ENCODE results near the gene CEBPE. TPM values are rescaled to one million over a fixed set of nuclear protein-coding genes. Genes with fewer than 3 reads are reported as not detected.
A peak's percentile ranks its signal among the peaks of the same experiment; 100 is the strongest.

The CEBPE gene
- total and polyA plus RNA-seq, 5 experiments from 2014 or later = 0.66 to 2.4 (median 1.6) TPM

GRCh38 chr14:23067847-23068788 lies 50.9 kb downstream of the CEBPE start:
- H3K9me3 Mint-ChIP-seq = no peaks in the 10 kb centered on the region
- H3K27me3 Mint-ChIP-seq = no peaks in the 10 kb centered on the region
- peak overlapping the region in 6 of 10 donors; percentile 63 to 93 (median 82) for H3K27ac Mint-ChIP-seq
- H3K36me3 Mint-ChIP-seq = peaks cover 0 to 70% (median 13%) of the 10 kb centered on the region in 3 donors
- ATAC-seq (no peak), DNase-seq (no peak)
- POLR2A ChIA-PET = interaction anchor here (0.6 to 1.9 kb wide), 6 partner anchors 10 to 1848 kb away, joined by 3 to 12 read pairs (median 4); partner anchors contain the start of genes ACIN1, C14orf119 and CDH24
- peak overlapping the region in 1 of 10 donors; percentile 6 for H3K4me3 Mint-ChIP-seq
- H3K4me1 Mint-ChIP-seq = peaks cover 25 to 48% (median 45%) of the 10 kb centered on the region in 4 donors

Other genes starting within 250 kb of the CEBPE start
- 10 to 100 TPM; 70.5 to 72.6 TPM for gene LRP10, start 247.5 kb downstream of the CEBPE start, total RNA-seq
- 10 to 100 TPM; 49.4 to 67.5 (median 52.2) TPM for gene LRP10, start 247.5 kb downstream of the CEBPE start, polyA plus RNA-seq
- gene REM2, start 236.0 kb downstream of the CEBPE start, total RNA-seq = 1 to 10 TPM; 4.8 to 5.7 TPM
- under 1 TPM; 0.15 to 0.72 (median 0.29) TPM for gene REM2, start 236.0 kb downstream of the CEBPE start, polyA plus RNA-seq
- gene RBM23, start 200.1 kb downstream of the CEBPE start, total RNA-seq = 100 to 1,000 TPM; 143 to 148 TPM
- gene RBM23, start 200.1 kb downstream of the CEBPE start, polyA plus RNA-seq = 10 to 100 TPM; 42.2 to 62.8 (median 59.6) TPM
- gene PRMT5, start 189.9 kb downstream of the CEBPE start, total RNA-seq = 10 to 100 TPM; 37.7 to 38.8 TPM
- 10 to 100 TPM; 42.4 to 67.3 (median 62.2) TPM for gene PRMT5, start 189.9 kb downstream of the CEBPE start, polyA plus RNA-seq
- 10 to 100 TPM; 24.4 to 26.7 TPM for gene HAUS4, start 162.2 kb downstream of the CEBPE start, total RNA-seq
- 10 to 100 TPM; 27.1 to 31.7 (median 29.8) TPM for gene HAUS4, start 162.2 kb downstream of the CEBPE start, polyA plus RNA-seq
- gene AJUBA, start 136.7 kb downstream of the CEBPE start, total RNA-seq = 1 to 10 TPM; 1.5 to 1.9 TPM
- 1 to 10 TPM in 1 of 3 donors, under 1 TPM in 2; 0.05 to 1.2 (median 0.45) TPM for gene AJUBA, start 136.7 kb downstream of the CEBPE start, polyA plus RNA-seq
- gene C14orf93, start 109.1 kb downstream of the CEBPE start, total RNA-seq = 10 to 100 TPM; 16.8 to 17.3 TPM
- 10 to 100 TPM in 1 of 3 donors, 1 to 10 TPM in 2; 5.6 to 10.9 (median 7.5) TPM for gene C14orf93, start 109.1 kb downstream of the CEBPE start, polyA plus RNA-seq
- 10 to 100 TPM; 30.2 to 35.8 TPM for gene PSMB5, start 84.4 kb downstream of the CEBPE start, total RNA-seq
- gene PSMB5, start 84.4 kb downstream of the CEBPE start, polyA plus RNA-seq = 10 to 100 TPM; 33.2 to 49.7 (median 37.9) TPM
- gene PSMB11, start 77.0 kb downstream of the CEBPE start, total RNA-seq = under 1 TPM; 0.23 to 0.36 TPM
- gene PSMB11, start 77.0 kb downstream of the CEBPE start, polyA plus RNA-seq = under 1 TPM in 1 of 3 donors, not detected in 2; 0.12 TPM
- 1 to 10 TPM in 1 of 2 experiments, under 1 TPM in 1; 0.96 to 1.2 TPM for gene CDH24, start 61.7 kb downstream of the CEBPE start, total RNA-seq
- gene CDH24, start 61.7 kb downstream of the CEBPE start, polyA plus RNA-seq = under 1 TPM; 0.06 to 0.31 (median 0.09) TPM
- 100 to 1,000 TPM; 311 to 322 TPM for gene ACIN1, start 24.1 kb downstream of the CEBPE start, total RNA-seq
- gene ACIN1, start 24.1 kb downstream of the CEBPE start, polyA plus RNA-seq = 10 to 100 TPM in 1 of 3 donors, 1 to 10 TPM in 2; 6.3 to 14.1 (median 8.6) TPM
- 10 to 100 TPM; 39.4 to 49.0 TPM for gene C14orf119, start 23.8 kb downstream of the CEBPE start, total RNA-seq
- 100 to 1,000 TPM in 1 of 3 donors, 10 to 100 TPM in 2; 62.7 to 122 (median 78.5) TPM for gene C14orf119, start 23.8 kb downstream of the CEBPE start, polyA plus RNA-seq
- not detected for gene CIROP, start 14.3 kb downstream of the CEBPE start, total RNA-seq
- not detected for gene CIROP, start 14.3 kb downstream of the CEBPE start, polyA plus RNA-seq
- gene SLC7A8, start 64.4 kb upstream of the CEBPE start, total RNA-seq = 1 to 10 TPM; 7.2 to 7.9 TPM
- gene SLC7A8, start 64.4 kb upstream of the CEBPE start, polyA plus RNA-seq = 10 to 100 TPM in 2 of 3 donors, 1 to 10 TPM in 1; 4.0 to 12.8 (median 10.9) TPM
- not detected for gene RNF212B, start 118.7 kb upstream of the CEBPE start, total RNA-seq
- not detected for gene RNF212B, start 118.7 kb upstream of the CEBPE start, polyA plus RNA-seq
- gene HOMEZ, start 166.9 kb upstream of the CEBPE start, total RNA-seq = 10 to 100 TPM; 15.4 to 16.0 TPM
- gene HOMEZ, start 166.9 kb upstream of the CEBPE start, polyA plus RNA-seq = 1 to 10 TPM; 3.9 to 6.1 (median 5.9) TPM
- 100 to 1,000 TPM; 113 to 119 TPM for gene PPP1R3E, start 183.6 kb upstream of the CEBPE start, total RNA-seq
- 1 to 10 TPM; 2.6 to 3.1 (median 3.1) TPM for gene PPP1R3E, start 183.6 kb upstream of the CEBPE start, polyA plus RNA-seq
- 1 to 10 TPM; 3.8 to 4.2 TPM for gene BCL2L2, start 187.6 kb upstream of the CEBPE start, total RNA-seq
- gene BCL2L2, start 187.6 kb upstream of the CEBPE start, polyA plus RNA-seq = not detected
- gene PABPN1, start 202.2 kb upstream of the CEBPE start, total RNA-seq = 100 to 1,000 TPM; 214 to 218 TPM
- 10 to 100 TPM; 84.3 to 96.9 (median 88.5) TPM for gene PABPN1, start 202.2 kb upstream of the CEBPE start, polyA plus RNA-seq
- 10 to 100 TPM; 20.8 to 22.6 TPM for gene SLC22A17, start 233.6 kb upstream of the CEBPE start, total RNA-seq
- gene SLC22A17, start 233.6 kb upstream of the CEBPE start, polyA plus RNA-seq = 1 to 10 TPM; 3.9 to 9.6 (median 5.5) TPM
- gene EFS, start 245.9 kb upstream of the CEBPE start, total RNA-seq = not detected
- not detected for gene EFS, start 245.9 kb upstream of the CEBPE start, polyA plus RNA-seq